Measurements from ENCODE around the gene KCNAB1.
A peak's percentile ranks its signal among the peaks of the same experiment; 100 is the strongest.

The KCNAB1 gene

GRCh38 chr3:156530980-156531379 is 410.6 kb downstream of the KCNAB1 start:
- no peak overlapping the region for H3K4me3 ChIP-seq (ENCODE audit: low read length)
- TF ChIP-seq CTCF (IDR thresholded peaks at IDR 0.05; ENCODE audit: insufficient read depth, low read depth, low read length, missing control alignments): no peak
- no peak for DNase-seq (ENCODE audit: low read depth)

- TF ChIP-seq CTCF (IDR thresholded peaks at IDR 0.05; ENCODE audit: insufficient read depth, low read depth, low read length, missing control alignments): no peak
- DNase-seq (ENCODE audit: low read depth): no peak
- H3K4me3 ChIP-seq (ENCODE audit: low read length): no peak overlapping the region
Observed at GRCh38 chr3:156532730-156533129, 412.4 kb downstream of the KCNAB1 start.

- no peak for TF ChIP-seq CTCF (IDR thresholded peaks at IDR 0.05; ENCODE audit: insufficient read depth, low read depth, low read length, missing control alignments)
Observed at GRCh38 chr3:156533205-156533604, 412.8 kb downstream of the KCNAB1 start.

GRCh38 chr3:156535162-156535627 is 414.8 kb downstream of the KCNAB1 start:
- peak; percentile 98 for DNase-seq (ENCODE audit: low read depth)
- H3K4me3 ChIP-seq (ENCODE audit: low read length): no peak overlapping the region
- peak; percentile 33 for TF ChIP-seq CTCF (IDR thresholded peaks at IDR 0.05; ENCODE audit: insufficient read depth, low read depth, low read length, missing control alignments)

More at GRCh38 chr3:156533205-156533604, 412.8 kb downstream of the KCNAB1 start:
- H3K4me3 ChIP-seq (ENCODE audit: low read length): no peak overlapping the region
- DNase-seq (ENCODE audit: low read depth): no peak

- no peak for TF ChIP-seq CTCF (IDR thresholded peaks at IDR 0.05; ENCODE audit: insufficient read depth, low read depth, low read length, missing control alignments)
- DNase-seq (ENCODE audit: low read depth): no peak
- no peak overlapping the region for H3K4me3 ChIP-seq (ENCODE audit: low read length)
Observed at GRCh38 chr3:156535798-156536197, 415.4 kb downstream of the KCNAB1 start.

GRCh38 chr3:156536524-156537316 is 416.3 kb downstream of the KCNAB1 start:
- no peak overlapping the region for H3K4me3 ChIP-seq (ENCODE audit: low read length)
- peak; percentile 35 for DNase-seq (ENCODE audit: low read depth)
- no peak for TF ChIP-seq CTCF (IDR thresholded peaks at IDR 0.05; ENCODE audit: insufficient read depth, low read depth, low read length, missing control alignments)

- H3K4me3 ChIP-seq (ENCODE audit: low read length): no peak overlapping the region
- no peak for DNase-seq (ENCODE audit: low read depth)
- no peak for TF ChIP-seq CTCF (IDR thresholded peaks at IDR 0.05; ENCODE audit: insufficient read depth, low read depth, low read length, missing control alignments)
Observed at GRCh38 chr3:156539051-156539450, 418.7 kb downstream of the KCNAB1 start.
